ENCODE results near the gene PLPP1. TPM values are rescaled to one million over a fixed set of nuclear protein-coding genes. Genes with fewer than 3 reads are reported as not detected.
"Not testable (repeated sequence)": the region's sequence is repeated elsewhere in the genome, so short reads cannot be mapped to it uniquely, and the experiment has no call there.

Gene PLPP1
- total and polyA plus RNA-seq, 2 of the 8 experiments (the other 6 are each of a cell fraction or from before 2014, with no cell fraction given) = 43.7 to 91.3 TPM

- H3K23me2 ChIP-seq (ENCODE audit: low read depth, low read length); H3K9ac ChIP-seq (replicated peaks in 1 of 4; ENCODE audit: extremely low read depth in 1 of 4, low read depth in 3 of 4, low read length in 3 of 4); H3K36me3 ChIP-seq (ENCODE audit: control insufficient read depth in 2 of 4, insufficient read depth in 4 of 4, low read length in 3 of 4); H3K56ac ChIP-seq (replicated peaks; ENCODE audit: insufficient read length, low read depth, low read length); POLR2A ChIA-PET (ENCODE audit: partially characterized antibody); H2BK12ac ChIP-seq (ENCODE audit: low read depth, low read length); H3K14ac ChIP-seq (ENCODE audit: insufficient read length); H2BK15ac ChIP-seq (ENCODE audit: low read length); H4K8ac ChIP-seq (ENCODE audit: extremely low read depth, insufficient read depth, low read length); H2BK20ac ChIP-seq (ENCODE audit: low read length); H3K4me2 ChIP-seq (ENCODE audit: insufficient read depth in 1 of 2, low read depth in 2 of 2, low read length in 2 of 2); CTCF ChIA-PET (ENCODE audit: partially characterized antibody); H3K79me1 ChIP-seq (ENCODE audit: low read depth, low read length); H3K23ac ChIP-seq (ENCODE audit: insufficient read length); H4K5ac ChIP-seq (ENCODE audit: insufficient read length, low read depth, low read length); H3K27me3 ChIP-seq (replicated peaks in 1 of 4; ENCODE audit: control insufficient read depth in 3 of 4, extremely low read depth in 1 of 4, insufficient read depth in 3 of 4, low read length in 3 of 4); H2BK5ac ChIP-seq (ENCODE audit: low read depth, low read length); H3K18ac ChIP-seq (ENCODE audit: extremely low read depth, low read length); H3K4me3 ChIP-seq (ENCODE audit: extremely low read depth in 1 of 4, insufficient read depth in 2 of 4, low read depth in 3 of 4, low read length in 4 of 4); H3K9me3 ChIP-seq (ENCODE audit: insufficient read depth in 2 of 2, low read depth in 1 of 2, low read length in 1 of 2); H2AFZ ChIP-seq (ENCODE audit: low read length); H2BK120ac ChIP-seq (replicated peaks; ENCODE audit: low read depth, low read length); H3K27ac ChIP-seq (ENCODE audit: low read depth, low read length); H2AK5ac ChIP-seq (ENCODE audit: low read depth, low read length); FAIRE-seq; H3K4ac ChIP-seq (replicated peaks; ENCODE audit: insufficient read length, low read depth, low read length); H3K4me1 ChIP-seq (replicated peaks in 1 of 4; ENCODE audit: control insufficient read depth in 3 of 4, insufficient read depth in 4 of 4, low read length in 3 of 4); H4K91ac ChIP-seq (replicated peaks; ENCODE audit: insufficient read length, low read length); H4K20me1 ChIP-seq (replicated peaks in 1 of 2; ENCODE audit: control insufficient read depth in 1 of 2, insufficient read depth in 2 of 2, low read length in 2 of 2); DNase-seq (ENCODE audit: low read depth in 1 of 2, low spot score in 2 of 2): not testable (repeated sequence)
- peaks cover under 1 to 94% of the 10 kb centered on the region in 2 experiments; a peak in 3 of 4 replicates for H3K79me2 ChIP-seq (ENCODE audit: control insufficient read depth in 1 of 2, insufficient read depth in 2 of 2, low read length in 2 of 2)
- 93% methylated on average over 5 of the region's 7 CpGs; no CpG with 5 or more reads in 1 of the 2 experiments for WGBS, 2 experiments (ENCODE audit: extremely low coverage in 1 of 2, insufficient coverage in 1 of 2, insufficient read length in 1 of 2, insufficient replicate concordance in 2 of 2, low coverage in 1 of 2, low lambda C conversion rate in 2 of 2, missing lambda C conversion rate in 1 of 2)
Observed at GRCh38 chr5:55503917-55504316, 30.8 kb downstream of the PLPP1 start.

All from H1 (cell line).